A549 (cell line): ENCODE measurements around the gene DACH1. TPM values are rescaled to one million over a fixed set of nuclear protein-coding genes. Genes with fewer than 3 reads are reported as not detected.

Experiments used
- ATAC-seq, 2 experiments: fragments of 200-7000 bp in 1 of 2; fragments of >200 bp in 1 of 2; cut with Nextera tagmentation in 1 of 2; cut with Tn5 transposase in 1 of 2; 3 replicates each; pipeline versions ENCODE4 v1.8.0 to v1.9.1; 2018 to 2020; ENCODE audit warnings: mild to moderate bottlenecking in 1 of 2, moderate library complexity in 1 of 2
- CTCF ChIA-PET: fragments of 300-600 bp; sonication (Branson Sonifier 250); formaldehyde crosslinking; extraction: SDS; loops from one replicate; lab custom pipeline; 2021; ENCODE audit warnings: antibody characterized with exemption, inconsistent platforms; lab: Yijun Ruan, JAX
- POLR2A ChIA-PET: fragments of 350-600 bp; formaldehyde crosslinking; extraction: SDS; loops from one replicate; lab custom pipeline; 2021; ENCODE audit warnings: antibody characterized with exemption, inconsistent platforms; lab: Yijun Ruan, JAX
- DNase-seq, 2 experiments: peaks; one replicate each; pipeline versions ENCODE4 v3.0.0 to v3.0.0-alpha.2; 2011 to 2016; ENCODE audit warnings: low read depth in 1 of 2, low spot score in 1 of 2
- FAIRE-seq: peaks from 2 replicates; lab custom pipeline; 2011; peaks lifted over from hg19 to GRCh38; lab: Jason Lieb, UNC
- H3K27ac ChIP-seq, 2 experiments: fragments of >200 bp; sonication (Bioruptor Twin); formaldehyde crosslinking; 3 replicates each; pipeline ENCODE4 v1.5.1; 2016 to 2017
- H3K4me1 ChIP-seq: fragments of >200 bp; sonication (Bioruptor Twin); formaldehyde crosslinking; 3 replicates; pipeline ENCODE4 v1.6.1; 2016
- H3K4me2 ChIP-seq: fragments of >200 bp; sonication (Bioruptor Twin); formaldehyde crosslinking; 3 replicates; pipeline ENCODE4 v1.6.1; 2016
- H3K4me3 ChIP-seq: fragments of >200 bp; sonication (Bioruptor Twin); formaldehyde crosslinking; 3 replicates; pipeline ENCODE4 v1.5.1; 2016
- H3K9me3 ChIP-seq: fragments of >200 bp; sonication (Bioruptor Twin); formaldehyde crosslinking; 3 replicates; pipeline ENCODE4 v1.6.1; 2016
- BHLHE40 ChIP-seq: IDR thresholded peaks from 2 replicates; pipeline ENCODE4 v1.6.1; 2012; ENCODE audit warnings: low read depth, low read length, inconsistent platforms
- CBX2 ChIP-seq: fragments of 200-600 bp; sonication (generic); IDR thresholded peaks from 2 replicates; pipeline ENCODE4 v1.6.1; 2016; ENCODE audit warnings: low read depth, mild to moderate bottlenecking, borderline replicate concordance
- CHD2 ChIP-seq: fragments of 150-350 bp; IDR thresholded peaks from 2 replicates; pipeline ENCODE4 v1.6.1; 2014; ENCODE audit warnings: low read length; ENCODE audit not compliant: partially characterized antibody
- EP300 ChIP-seq, 2 experiments: fragments of >200 bp; sonication (Bioruptor Twin); formaldehyde crosslinking; IDR thresholded peaks; 2 replicates in 1 of 2; 3 replicates in 1 of 2; pipeline ENCODE4 v1.6.1; 2016 to 2017
- ESRRA ChIP-seq: fragments of 150-350 bp; IDR thresholded peaks from 2 replicates; pipeline ENCODE4 v1.6.1; 2014; ENCODE audit warnings: mild to moderate bottlenecking, low read length, borderline replicate concordance
- FOXS1 ChIP-seq: fragments of 250-450 bp; sonication (Bioruptor Pico); IDR thresholded peaks from 2 replicates; pipeline ENCODE4 v1.5.0; 2020; ENCODE audit warnings: mild to moderate bottlenecking, moderate library complexity
- HEYL ChIP-seq: fragments of 250-450 bp; sonication (Bioruptor Pico); IDR thresholded peaks from 2 replicates; pipeline ENCODE4 v1.8.0; 2021; ENCODE audit warnings: mild to moderate bottlenecking, moderate library complexity
- HMGXB4 ChIP-seq: fragments of 250-450 bp; sonication (Bioruptor Pico); IDR thresholded peaks from 2 replicates; pipeline ENCODE4 v1.5.0; 2021; ENCODE audit warnings: mild to moderate bottlenecking, moderate library complexity, borderline replicate concordance
- HOXA7 ChIP-seq: fragments of 250-450 bp; sonication (Bioruptor Pico); IDR thresholded peaks from 2 replicates; pipeline ENCODE4 v1.5.0; 2020; ENCODE audit warnings: mild to moderate bottlenecking, moderate library complexity
- JUN ChIP-seq, 2 experiments: fragments of >200 bp; sonication (Bioruptor Twin); formaldehyde crosslinking; IDR thresholded peaks; 2 replicates in 1 of 2; 3 replicates in 1 of 2; pipeline ENCODE4 v1.6.1; 2016 to 2017
- JUNB ChIP-seq: fragments of >200 bp; sonication (Bioruptor Twin); formaldehyde crosslinking; IDR thresholded peaks from 2 replicates; pipeline ENCODE4 v1.6.1; 2016
- KDM5A ChIP-seq: fragments of 200-600 bp; sonication (generic); IDR thresholded peaks from 2 replicates; pipeline ENCODE4 v1.6.1; 2016; ENCODE audit warnings: antibody characterized with exemption, mild to moderate bottlenecking
- MAZ ChIP-seq: fragments of 150-350 bp; IDR thresholded peaks from 2 replicates; pipeline ENCODE4 v1.6.1; 2014; ENCODE audit warnings: antibody characterized with exemption, low read depth, low read length, borderline replicate concordance
- NFE2L2 ChIP-seq: fragments of 150-350 bp; conservative IDR thresholded peaks from 2 replicates; pipeline ENCODE4 v1.6.1; 2014; ENCODE audit warnings: low read length
- NR3C1 ChIP-seq: fragments of >200 bp; sonication (Bioruptor Twin); formaldehyde crosslinking; IDR thresholded peaks from 3 replicates; pipeline ENCODE4 v1.6.1; 2017
- RARB ChIP-seq: fragments of 250-450 bp; sonication (Bioruptor Pico); IDR thresholded peaks from 2 replicates; pipeline ENCODE4 v1.8.0; 2021; ENCODE audit warnings: mild to moderate bottlenecking, moderate library complexity
- RCOR1 ChIP-seq: fragments of 150-350 bp; IDR thresholded peaks from 2 replicates; pipeline ENCODE4 v1.6.1; 2014; ENCODE audit warnings: antibody characterized with exemption, low read length, low read depth
- REST ChIP-seq: fragments of 200-600 bp; sonication (generic); IDR thresholded peaks from 2 replicates; pipeline ENCODE4 v1.6.1; 2016; ENCODE audit warnings: antibody characterized with exemption, mild to moderate bottlenecking, moderate library complexity
- RFX5 ChIP-seq: fragments of 450-650 bp; IDR thresholded peaks from 2 replicates; pipeline ENCODE4 v1.7.1; 2014; ENCODE audit warnings: antibody characterized with exemption, mild to moderate bottlenecking, moderate library complexity
- RNF2 ChIP-seq: fragments of 200-600 bp; sonication (generic); IDR thresholded peaks from 2 replicates; pipeline ENCODE4 v1.6.1; 2016; ENCODE audit warnings: low read depth, mild to moderate bottlenecking, antibody characterized with exemption, moderate library complexity, borderline replicate concordance
- SMC3 ChIP-seq: fragments of >200 bp; sonication (Bioruptor Twin); formaldehyde crosslinking; IDR thresholded peaks from 3 replicates; pipeline ENCODE4 v1.6.1; 2018; ENCODE audit warnings: inconsistent platforms
- SREBF2 ChIP-seq: fragments of 450-650 bp; IDR thresholded peaks from 2 replicates; pipeline ENCODE4 v1.6.1; 2014; ENCODE audit warnings: mild to moderate bottlenecking, moderate library complexity
- TFCP2L1 ChIP-seq: fragments of 250-450 bp; sonication (Bioruptor Pico); IDR thresholded peaks from 2 replicates; pipeline ENCODE4 v1.5.0; 2021; ENCODE audit warnings: mild to moderate bottlenecking
- TP53 ChIP-seq: fragments of 250-450 bp; sonication (Bioruptor Pico); IDR thresholded peaks from 2 replicates; pipeline ENCODE4 v1.5.0; 2021; ENCODE audit warnings: mild to moderate bottlenecking, moderate library complexity
- ZNF302 ChIP-seq: fragments of 250-450 bp; sonication (Bioruptor Pico); IDR thresholded peaks from 2 replicates; pipeline ENCODE4 v1.9.0; 2021; ENCODE audit warnings: inconsistent platforms, mild to moderate bottlenecking, moderate library complexity
- ZSCAN20 ChIP-seq: fragments of 250-450 bp; sonication (Bioruptor Pico); IDR thresholded peaks from 2 replicates; pipeline ENCODE4 v1.8.0; 2022; ENCODE audit warnings: mild to moderate bottlenecking, moderate library complexity
- WGBS: methylation state at CpG from one replicate; pipeline ENCODE4 v1.1.6; 2017; ENCODE audit errors: missing lambda C conversion rate; 5-methylcytosine and 5-hydroxymethylcytosine counted together
- polyA plus RNA-seq, 4 experiments: library from polyadenylated mRNA; depleted of rRNA in 3 of 4; stranded (reverse); fragments of >200 nt; fragmentation: RNase III in 1 of 4; extraction: RNeasy Plus Mini Kit Qiagen cat#74134 plus additional on column Dnase treatment in 1 of 4; gene quantifications; 2 replicates in 3 of 4; 3 replicates in 1 of 4; pipeline ENCODE4 v1.2.3, GENCODE V29; 2011 to 2017

The DACH1 gene
- polyA plus RNA-seq, 2 of the 4 experiments (the other 2 are of a cell fraction), result not detected

DNA sequence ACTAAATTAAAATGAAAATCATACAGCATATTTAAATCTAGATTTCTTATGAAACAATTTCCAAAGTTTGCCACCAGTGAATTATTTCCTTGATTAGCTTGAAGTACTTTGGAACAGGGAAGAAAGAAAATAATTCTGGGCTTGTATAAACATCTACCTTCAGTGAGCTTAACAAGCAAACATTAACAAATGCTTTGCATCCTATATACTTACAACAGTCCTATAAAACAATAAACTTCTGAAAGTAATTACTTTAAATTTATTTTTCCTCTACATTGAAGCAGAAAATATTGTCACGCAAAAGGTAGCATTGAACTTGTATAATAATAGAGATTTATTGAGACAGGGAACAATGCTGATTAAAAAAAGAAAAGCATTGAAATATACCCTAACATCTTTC lies 164.8 kb downstream of the DACH1 start:
- no peak overlapping the region for H3K4me3 ChIP-seq

GRCh38 chr13:71701741-71702140 lies 165.3 kb downstream of the DACH1 start:
- Histone ChIP-seq H3K4me2 (no peak overlapping the region), H3K9me3 (no peaks in the 10 kb centered on the region), H3K4me3 (no peak overlapping the region), H3K27ac (no peak overlapping the region), H3K4me1 (no peaks in the 10 kb centered on the region)
- POLR2A ChIA-PET, result no interaction called here
- WGBS, result 17% methylated on average over 4 of the region's 4 CpGs
- FAIRE-seq, result no peak
- no peak for DNase-seq
- CTCF ChIA-PET, result no interaction called here
- TF ChIP-seq TFCP2L1 (CRISPR knock-in tag), result no peak
- TF ChIP-seq MAZ, result no peak
- TF ChIP-seq ZNF302, result no peak
- TF ChIP-seq JUN (IDR thresholded peaks at IDR 0.05), result no peak
- no peak for TF ChIP-seq NR3C1
- no peak for TF ChIP-seq CBX2
- TF ChIP-seq REST, result no peak
- no peak for TF ChIP-seq EP300 (IDR thresholded peaks at IDR 0.05)
- no peak for TF ChIP-seq SMC3
- no peak for TF ChIP-seq TP53 (CRISPR knock-in tag)
- TF ChIP-seq BHLHE40, result no peak
- TF ChIP-seq KDM5A, result no peak
- no peak for TF ChIP-seq RCOR1
- no peak for TF ChIP-seq NFE2L2
- TF ChIP-seq HMGXB4, result no peak
- no peak for TF ChIP-seq ZSCAN20 (CRISPR knock-in tag)
- no peak for TF ChIP-seq ESRRA
- no peak for TF ChIP-seq CHD2
- TF ChIP-seq, all 56 proteins: peak for 0
- no peak for ATAC-seq

More for the DNA sequence above, 164.8 kb downstream of the DACH1 start:
- H3K27ac ChIP-seq, result no peak overlapping the region
- H3K9me3 ChIP-seq, result no peaks in the 10 kb centered on the region
- POLR2A ChIA-PET, result no interaction called here
- no peak overlapping the region for H3K4me2 ChIP-seq
- CTCF ChIA-PET, result no interaction called here
- TF ChIP-seq JUNB (no peak), SREBF2 (no peak), CBX2 (no peak), HOXA7 (no peak), HEYL (CRISPR knock-in tag) (no peak), MAZ (no peak), RFX5 (no peak), RNF2 (no peak), RARB (no peak), FOXS1 (no peak)
- TF ChIP-seq, all 56 proteins: peak for 0
- FAIRE-seq (no peak), DNase-seq (no peak), ATAC-seq (no peak)
- H3K4me1 ChIP-seq, result no peaks in the 10 kb centered on the region
- 79% methylated on average over 1 of the region's 1 CpG for WGBS
